HS-27A (cell line): ENCODE results near the gene RACK1.

Experiments used
- DNase-seq: peaks from one replicate; pipeline ENCODE4 v3.0.0-alpha.2; 2012; ENCODE audit warnings: low read depth, missing footprints

Gene RACK1

DNA sequence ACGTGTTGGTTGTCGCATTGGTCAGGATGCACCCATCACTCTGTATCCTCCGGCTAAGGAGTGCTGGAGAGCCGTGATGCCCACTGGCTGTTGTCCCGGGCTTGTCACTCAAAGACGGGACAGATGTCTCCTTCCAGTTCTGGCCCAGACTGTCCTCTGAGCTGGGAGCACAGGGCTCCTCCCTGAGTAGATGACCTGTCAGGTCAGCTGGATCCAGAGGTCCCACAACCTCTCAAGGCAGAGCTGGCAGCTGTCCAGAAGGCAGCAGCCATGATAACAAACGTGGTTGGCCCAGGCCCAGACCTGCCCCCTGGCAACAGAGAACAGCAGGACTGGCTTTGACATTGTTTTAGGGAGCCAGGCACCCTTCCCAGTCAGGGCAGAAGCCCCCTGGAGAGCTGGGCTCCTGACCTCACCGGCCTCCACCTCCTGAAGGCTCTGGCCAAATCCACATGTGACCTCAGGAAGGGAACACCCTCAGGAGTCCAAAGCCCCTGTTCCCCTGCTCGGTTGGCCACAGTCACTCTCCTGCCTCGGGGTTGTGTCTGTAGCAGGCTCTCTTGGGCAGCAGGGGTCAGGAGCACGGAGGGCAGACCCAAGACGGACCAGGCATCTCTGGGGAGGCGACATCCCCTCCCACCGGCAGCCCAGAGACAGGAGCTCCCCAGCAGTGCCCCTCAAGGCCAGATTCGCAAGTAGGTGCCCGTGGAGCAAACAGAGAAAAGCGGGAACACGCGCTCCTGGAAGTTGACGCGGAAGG is 49.0 kb downstream of the RACK1 start:
- no peak for DNase-seq

DNA sequence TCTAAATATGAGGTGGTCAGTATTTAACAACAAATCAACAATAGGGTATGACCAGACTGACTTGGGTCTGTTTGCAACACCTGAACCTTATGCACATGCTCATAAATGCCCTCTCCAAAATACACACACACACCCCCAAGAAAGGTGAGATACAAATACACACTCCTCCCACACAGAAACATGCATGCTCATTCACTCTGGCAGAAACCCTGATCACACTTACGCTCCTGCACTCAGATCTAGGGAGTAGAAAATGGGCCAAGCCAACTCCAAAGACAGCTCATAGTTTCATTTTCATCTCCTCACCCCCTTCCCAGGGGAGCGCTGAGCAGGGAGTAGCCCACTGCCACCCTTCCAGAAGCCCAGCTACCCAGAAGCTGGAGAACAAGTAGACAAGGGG is 50.0 kb downstream of the RACK1 start:
- no peak for DNase-seq

DNA sequence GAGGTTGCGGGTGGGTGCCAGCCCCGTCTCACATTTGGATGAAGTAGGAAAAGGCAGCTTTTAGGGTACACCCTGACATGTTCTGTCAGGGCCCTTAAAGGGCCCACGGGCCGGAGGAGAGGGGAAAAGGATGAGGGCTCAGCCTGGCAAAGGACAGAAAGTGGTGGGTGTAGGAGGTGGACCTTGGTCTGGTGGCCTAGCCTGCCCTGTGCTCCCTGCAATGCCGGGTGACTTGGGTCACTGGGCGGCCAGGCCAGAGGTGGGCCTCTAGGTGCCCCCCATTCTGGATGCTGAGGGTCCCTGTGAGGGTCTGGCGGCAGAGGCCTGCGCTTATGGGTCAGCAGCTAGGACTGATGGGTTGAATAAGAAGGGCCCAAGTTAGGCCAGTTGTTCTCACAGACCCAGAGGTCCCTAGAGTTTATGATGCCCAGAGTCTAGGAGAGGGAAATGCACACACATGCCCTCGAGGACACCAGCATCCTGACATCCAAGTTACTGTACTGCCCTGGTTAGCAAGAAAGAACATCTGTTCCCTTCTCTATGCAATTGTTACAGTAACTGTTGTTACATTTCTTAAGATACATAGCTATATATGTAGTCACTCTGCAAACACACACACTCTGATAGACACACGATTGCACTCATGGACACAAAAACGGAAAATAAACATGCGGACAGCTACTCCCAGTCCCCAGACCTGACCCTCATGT is 51.2 kb downstream of the RACK1 start:
- no peak for DNase-seq

DNA sequence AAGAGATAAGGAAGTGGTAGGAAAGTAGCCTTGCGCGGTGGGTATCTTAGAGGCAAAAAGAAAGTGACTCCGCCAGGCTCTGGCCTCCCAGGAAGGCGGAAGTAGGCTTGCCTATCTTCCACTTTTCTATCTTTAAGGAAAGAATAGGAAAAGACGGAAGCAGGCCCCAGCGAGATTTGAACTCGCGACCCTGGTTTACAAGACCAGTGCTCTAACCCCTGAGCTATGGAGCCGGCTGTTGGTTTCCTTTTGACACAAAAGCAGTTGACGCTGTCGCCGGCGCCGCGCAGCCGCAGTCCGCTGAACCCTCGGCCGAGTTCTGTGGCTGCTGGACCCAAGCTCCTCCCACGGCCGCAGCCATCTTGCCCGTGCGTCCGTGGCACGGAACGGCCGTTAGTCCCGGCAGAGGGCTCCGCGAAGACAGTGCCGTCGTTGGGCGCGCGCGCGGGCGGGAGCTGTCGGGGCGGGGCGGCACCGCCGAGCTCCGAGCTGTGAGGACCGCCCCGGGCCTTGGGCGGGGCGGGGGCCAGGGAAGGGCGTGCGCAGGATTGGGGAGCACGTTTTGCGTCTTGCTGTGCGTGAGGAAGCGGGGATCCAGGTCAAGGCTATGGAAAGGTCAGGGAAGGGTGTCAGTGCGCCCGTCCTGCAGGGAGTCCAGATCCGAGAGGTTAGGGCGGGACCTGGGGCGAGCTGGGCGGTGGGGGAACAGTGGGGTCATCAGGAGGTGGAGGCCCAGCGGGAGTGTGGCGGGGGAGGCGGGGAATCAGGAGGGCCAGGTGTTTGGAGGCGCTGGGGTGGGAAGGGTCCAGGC is 52.0 kb downstream of the RACK1 start:
- peak; percentile 72 for DNase-seq

DNA sequence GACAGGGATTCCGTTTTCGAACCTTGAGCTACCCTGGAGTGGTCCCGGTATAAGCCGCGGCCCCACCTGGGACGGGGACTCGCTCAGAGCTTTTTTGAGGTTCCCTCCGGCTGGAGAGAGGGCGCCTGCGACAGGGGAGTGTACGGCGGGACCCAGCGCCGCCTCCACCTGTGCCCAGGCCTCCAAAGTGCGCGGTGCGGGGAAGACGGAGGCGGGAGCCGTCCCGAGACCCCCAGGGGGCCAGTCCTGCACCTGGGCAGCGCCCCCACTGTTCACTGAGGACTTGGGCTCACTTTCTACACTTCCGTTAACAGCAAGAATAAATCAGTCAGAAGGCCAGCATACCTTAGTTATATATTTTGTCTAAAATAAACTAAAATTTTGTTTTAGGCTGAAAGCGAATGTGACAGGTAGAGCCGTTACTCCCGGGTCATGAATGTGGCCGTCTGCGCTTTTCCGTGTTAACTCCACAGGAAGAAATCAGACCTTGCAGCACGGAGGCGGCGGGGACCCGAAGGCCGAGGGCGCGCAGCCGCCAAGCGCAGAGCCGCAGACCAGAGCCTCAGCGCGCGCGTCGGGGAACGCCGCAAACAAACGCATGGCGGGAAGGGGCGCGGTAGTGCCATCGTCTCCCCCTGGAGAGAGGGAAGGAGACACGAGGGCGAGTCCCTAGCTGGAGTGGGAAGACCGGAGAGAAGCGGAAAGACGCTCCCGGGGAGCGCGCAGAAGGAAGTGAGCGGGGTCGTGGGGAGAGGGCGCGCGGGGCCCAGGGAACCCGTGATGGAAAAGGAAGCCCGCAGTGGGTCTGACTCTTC is 52.8 kb downstream of the RACK1 start:
- DNase-seq = no peak

DNA sequence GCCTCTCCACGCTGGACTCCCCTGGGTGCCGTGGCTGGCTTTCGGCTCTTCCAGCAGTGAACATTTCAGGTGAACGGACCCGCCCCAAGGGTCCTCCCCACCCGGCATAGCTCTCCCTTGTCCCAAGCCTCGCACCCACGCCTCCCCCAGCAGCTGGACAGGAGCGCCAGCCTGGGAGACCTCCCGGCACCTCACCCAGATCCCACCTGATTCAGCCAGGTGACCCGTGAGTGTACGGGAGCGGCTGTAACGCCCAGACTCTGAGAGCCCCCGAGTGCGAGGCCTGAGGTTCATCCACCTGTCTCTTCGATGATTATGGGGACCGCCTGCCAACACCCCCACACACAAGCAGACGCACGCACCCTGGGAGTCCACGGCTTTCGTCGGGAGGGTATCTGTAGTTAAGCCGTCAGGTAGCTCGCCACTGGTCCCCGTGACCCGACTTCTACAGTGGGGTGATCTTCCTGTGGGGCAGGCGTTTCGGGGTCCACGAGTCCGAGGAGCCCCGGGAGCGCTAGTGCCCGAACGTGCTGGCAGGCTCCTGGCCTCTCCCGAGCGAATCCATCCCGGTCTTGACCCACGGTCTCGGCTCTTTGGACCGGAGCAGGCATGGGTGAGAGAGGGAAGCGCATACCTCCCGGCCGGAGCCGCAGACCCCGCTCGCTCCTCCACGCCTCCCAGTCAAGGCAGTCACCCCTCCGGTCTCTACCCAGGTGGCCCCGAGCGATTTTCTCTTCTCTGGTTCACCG is 53.6 kb downstream of the RACK1 start:
- no peak for DNase-seq

DNA sequence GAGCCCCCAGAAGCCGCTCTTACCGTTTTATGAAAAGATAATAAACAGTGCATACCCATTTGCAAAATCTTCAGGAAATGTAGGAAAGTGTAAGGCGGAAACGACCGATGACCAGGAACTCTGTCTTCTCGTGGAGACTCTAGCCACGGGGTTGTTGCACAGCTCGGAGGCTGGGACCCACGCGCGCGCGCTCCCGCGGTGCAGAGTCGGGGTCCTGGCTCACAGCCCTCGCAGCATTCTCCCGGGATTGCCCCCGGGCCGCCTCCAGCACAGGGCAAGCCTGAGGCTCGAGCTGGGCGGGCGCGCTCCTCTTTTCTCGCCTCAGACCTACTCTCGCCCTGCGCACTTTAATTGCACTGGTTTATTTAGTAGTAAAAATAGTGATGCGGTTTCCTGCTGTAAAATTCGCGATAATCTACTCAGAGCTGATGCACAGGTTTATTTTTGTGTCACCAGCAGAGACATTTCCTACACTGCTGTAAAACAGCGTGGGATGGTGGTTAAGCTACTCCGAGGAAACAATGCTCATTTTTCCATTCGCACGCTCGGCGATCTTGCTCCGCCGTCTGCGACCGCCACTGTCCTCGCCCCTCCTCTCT is 54.2 kb downstream of the RACK1 start:
- no peak for DNase-seq

DNA sequence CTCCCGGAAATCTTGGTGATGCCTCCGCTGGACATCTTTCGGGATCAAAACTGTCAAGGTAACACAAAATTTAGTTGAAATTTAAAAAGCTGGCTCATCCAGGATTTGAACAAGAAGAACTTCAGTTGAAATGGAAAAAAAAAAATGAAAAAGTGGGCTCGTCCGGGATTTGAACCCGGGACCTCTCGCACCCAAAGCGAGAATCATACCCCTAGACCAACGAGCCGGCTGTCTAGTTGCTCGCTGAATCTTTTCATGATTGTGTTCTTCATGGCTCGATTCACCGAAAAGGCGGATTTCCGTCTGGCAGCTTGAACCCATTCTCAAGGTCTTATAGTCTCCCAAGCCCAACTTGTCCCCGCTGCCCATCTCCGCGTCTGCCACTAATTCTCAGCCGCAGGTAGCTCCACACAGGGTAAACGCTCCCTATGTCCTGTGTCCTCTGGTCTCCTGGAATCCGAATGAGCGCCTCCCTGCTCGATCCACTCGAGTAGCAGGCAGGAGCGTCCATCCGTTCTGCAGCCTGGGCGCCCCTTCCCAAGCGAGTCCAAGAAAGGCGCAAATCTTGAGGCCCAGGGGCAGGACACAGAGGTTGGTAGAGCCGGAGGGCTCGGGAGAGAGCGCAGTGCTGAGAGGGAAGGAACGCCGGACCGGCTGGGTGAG is 54.9 kb downstream of the RACK1 start:
- DNase-seq = peak; percentile 51

DNA sequence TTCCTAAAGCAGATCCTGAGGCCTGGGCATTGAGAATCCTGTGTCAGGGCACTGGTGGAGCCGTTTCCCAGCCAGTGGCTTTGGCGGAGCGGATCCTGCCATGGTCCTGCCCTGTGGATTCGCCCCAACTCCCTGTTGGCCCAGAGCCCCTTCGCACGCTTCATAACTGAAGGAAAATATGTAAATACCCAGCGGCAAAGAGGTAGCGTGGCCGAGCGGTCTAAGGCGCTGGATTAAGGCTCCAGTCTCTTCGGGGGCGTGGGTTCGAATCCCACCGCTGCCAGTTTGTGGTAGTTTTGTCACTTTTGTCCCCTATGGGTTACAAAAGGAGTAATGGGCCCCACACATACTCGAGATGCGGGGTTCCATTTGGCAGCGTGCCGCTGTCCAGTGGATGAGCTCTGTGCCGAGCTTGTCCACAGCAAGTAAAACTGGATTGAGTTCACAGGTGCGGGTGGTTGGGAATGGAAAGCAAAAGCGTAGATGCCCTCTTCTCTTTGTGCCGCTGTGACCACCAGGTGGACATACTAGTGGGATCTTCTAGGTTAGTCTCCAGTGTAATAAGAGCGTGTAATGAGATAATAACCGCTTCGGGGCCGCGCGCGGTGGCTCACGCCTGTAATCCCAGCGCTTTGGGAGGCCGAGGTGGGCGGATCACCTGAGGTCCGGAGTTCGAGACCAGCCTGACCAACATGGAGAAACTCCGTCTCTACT is 56.0 kb downstream of the RACK1 start:
- DNase-seq = peak; percentile 48

DNA sequence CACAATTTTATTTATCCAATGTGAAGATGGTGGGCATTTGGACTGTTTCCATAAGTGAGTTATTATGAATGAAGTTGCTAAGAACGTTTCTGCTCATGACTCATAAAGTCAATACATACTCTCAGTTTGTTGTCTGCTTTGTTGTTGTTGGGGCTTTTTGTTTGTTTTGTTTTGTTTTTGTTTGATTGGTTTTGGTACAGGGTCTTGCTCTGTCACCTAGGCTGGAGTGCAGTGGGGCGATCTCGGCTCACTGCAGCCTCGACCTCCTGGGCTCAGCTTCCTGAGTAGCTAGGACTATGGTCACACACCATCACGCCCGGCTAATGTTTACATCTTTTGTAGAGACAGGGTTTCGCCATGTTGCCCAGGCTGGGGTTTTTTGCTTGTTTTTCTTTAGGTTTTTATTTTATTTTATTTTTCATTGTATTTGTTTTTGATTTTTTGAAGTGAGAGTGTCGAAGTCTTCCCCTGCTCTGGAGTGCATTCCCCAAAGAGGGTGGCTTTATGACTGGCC is 56.7 kb downstream of the RACK1 start:
- no peak for DNase-seq
